HEK293T (cell line): ENCODE measurements around the gene SYCP2L.

Experiments
- FOXA1 ChIP-seq: fragments of 450-650 bp; IDR thresholded peaks from 2 replicates; pipeline ENCODE4 v1.6.1; 2016; ENCODE audit warnings: mild to moderate bottlenecking
- FOXM1 ChIP-seq: fragments of 450-650 bp; IDR thresholded peaks from 2 replicates; pipeline ENCODE4 v1.6.1; 2017; ENCODE audit warnings: mild to moderate bottlenecking, borderline replicate concordance
- HDGF ChIP-seq: fragments of 450-650 bp; IDR thresholded peaks from 2 replicates; pipeline ENCODE4 v1.6.1; 2017; ENCODE audit warnings: antibody characterized with exemption, borderline replicate concordance
- L3MBTL2 ChIP-seq: fragments of 450-650 bp; conservative IDR thresholded peaks from 2 replicates; pipeline ENCODE4 v1.6.1; 2016; ENCODE audit warnings: mild to moderate bottlenecking
- LEF1 ChIP-seq: fragments of 450-650 bp; IDR thresholded peaks from 2 replicates; pipeline ENCODE4 v1.6.1; 2017; ENCODE audit warnings: mild to moderate bottlenecking, borderline replicate concordance
- NFRKB ChIP-seq: fragments of 450-650 bp; IDR thresholded peaks from 2 replicates; pipeline ENCODE4 v1.6.1; 2016; ENCODE audit warnings: mild to moderate bottlenecking, moderate library complexity
- SP1 ChIP-seq: fragments of 450-650 bp; IDR thresholded peaks from 2 replicates; pipeline ENCODE4 v1.6.1; 2017
- TF ChIP-seq, protein P1 (sequence below): fragments of 450-650 bp; IDR thresholded peaks from 2 replicates; pipeline ENCODE4 v1.6.1; 2016

DNA sequence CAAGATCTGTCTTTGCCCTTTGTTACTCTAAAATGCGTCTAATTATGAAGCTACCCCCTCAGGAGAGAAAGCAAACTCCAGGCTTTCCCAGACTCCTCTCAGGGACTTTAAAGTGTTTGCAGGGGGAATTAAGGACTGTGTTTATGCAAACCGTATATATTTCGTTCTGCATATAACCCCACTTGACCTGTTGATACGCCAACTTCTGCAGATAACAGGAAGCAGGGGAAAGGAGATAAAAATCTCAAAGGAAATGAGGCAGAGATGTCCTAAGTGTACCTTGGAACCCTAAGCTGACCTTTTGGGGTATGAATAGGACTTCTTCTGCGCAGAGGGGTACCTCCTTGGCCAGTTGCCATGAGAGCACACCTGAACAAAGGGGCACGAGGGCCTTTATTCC lies 8.1 kb downstream of the SYCP2L start:
- TF ChIP-seq SP1 (no peak), NFRKB (no peak), HDGF (no peak), L3MBTL2 (no peak), LEF1 (no peak), FOXA1 (no peak), FOXM1 (no peak)
- TF ChIP-seq, protein P1, sequence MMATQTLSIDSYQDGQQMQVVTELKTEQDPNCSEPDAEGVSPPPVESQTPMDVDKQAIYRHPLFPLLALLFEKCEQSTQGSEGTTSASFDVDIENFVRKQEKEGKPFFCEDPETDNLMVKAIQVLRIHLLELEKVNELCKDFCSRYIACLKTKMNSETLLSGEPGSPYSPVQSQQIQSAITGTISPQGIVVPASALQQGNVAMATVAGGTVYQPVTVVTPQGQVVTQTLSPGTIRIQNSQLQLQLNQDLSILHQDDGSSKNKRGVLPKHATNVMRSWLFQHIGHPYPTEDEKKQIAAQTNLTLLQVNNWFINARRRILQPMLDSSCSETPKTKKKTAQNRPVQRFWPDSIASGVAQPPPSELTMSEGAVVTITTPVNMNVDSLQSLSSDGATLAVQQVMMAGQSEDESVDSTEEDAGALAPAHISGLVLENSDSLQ = no peak
